ENCODE measurements around the gene DNAJA2.

DNAJA2 gene

GRCh38 chr16:46927273-46927672 is 46.2 kb downstream of the DNAJA2 start:
- no peak for DNase-seq (ENCODE audit: low spot score)

DNA sequence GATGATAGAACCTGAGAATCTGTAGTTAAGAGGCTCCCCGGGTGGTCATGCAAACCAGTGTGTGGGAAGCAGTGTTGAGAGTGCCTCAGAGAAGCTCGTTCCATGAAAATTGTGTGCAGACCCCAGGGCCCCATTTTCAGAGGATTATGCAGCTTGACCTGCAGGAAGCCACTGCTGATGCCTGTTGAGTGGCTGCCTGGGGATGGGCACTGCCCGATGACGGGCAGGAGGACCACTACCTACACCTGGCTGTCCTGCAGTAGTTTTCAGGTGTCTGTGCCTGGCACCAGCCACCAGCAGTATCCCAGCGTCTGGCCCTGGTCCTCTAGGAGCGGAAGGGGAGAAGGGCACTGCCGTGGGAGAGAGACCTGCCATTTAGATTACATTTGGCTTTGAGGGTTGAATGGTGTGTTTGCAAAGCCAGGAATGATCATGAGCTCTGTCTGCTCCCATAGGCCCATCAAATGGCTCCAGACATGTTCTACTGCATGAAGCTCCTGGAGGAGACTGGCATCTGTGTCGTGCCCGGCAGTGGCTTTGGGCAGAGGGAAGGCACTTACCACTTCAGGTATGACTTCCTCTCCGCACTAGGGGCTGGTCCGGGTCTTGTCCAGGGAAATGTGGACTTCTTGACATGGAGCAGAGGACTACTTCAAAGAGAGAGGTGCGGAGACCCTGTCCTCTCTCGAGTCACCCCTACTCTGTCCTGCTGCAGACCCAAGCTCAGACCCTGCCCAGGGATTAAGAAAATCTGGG is 46.8 kb downstream of the DNAJA2 start:
- no peak for DNase-seq (ENCODE audit: low spot score)

GRCh38 chr16:46924402-46924801 is 49.1 kb downstream of the DNAJA2 start:
- DNase-seq (ENCODE audit: low spot score) = no peak

GRCh38 chr16:46923513-46924295 is 49.8 kb downstream of the DNAJA2 start:
- no peak for DNase-seq (ENCODE audit: low spot score)

DNA sequence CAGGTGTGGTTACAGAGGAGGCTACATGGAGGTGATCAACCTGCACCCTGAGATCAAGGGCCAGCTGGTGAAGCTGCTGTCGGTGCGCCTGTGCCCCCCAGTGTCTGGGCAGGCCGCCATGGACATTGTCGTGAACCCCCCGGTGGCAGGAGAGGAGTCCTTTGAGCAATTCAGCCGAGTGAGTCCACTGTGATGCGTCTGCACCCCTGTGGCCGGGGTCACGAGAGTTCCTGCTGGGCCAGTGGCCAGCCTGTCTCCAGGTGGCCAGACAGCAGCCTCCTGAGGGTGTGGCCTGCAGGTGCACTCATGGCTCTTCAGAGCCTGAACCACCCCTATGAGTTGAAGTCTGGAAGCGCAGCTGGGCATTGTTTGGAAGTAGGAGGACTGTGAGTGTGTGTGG is 51.2 kb downstream of the DNAJA2 start:
- DNase-seq (ENCODE audit: low spot score) = no peak

- no peak for DNase-seq (ENCODE audit: low spot score)
These were observed 52.9 kb downstream of the DNAJA2 start for GRCh38 chr16:46920402-46921068.

DNA sequence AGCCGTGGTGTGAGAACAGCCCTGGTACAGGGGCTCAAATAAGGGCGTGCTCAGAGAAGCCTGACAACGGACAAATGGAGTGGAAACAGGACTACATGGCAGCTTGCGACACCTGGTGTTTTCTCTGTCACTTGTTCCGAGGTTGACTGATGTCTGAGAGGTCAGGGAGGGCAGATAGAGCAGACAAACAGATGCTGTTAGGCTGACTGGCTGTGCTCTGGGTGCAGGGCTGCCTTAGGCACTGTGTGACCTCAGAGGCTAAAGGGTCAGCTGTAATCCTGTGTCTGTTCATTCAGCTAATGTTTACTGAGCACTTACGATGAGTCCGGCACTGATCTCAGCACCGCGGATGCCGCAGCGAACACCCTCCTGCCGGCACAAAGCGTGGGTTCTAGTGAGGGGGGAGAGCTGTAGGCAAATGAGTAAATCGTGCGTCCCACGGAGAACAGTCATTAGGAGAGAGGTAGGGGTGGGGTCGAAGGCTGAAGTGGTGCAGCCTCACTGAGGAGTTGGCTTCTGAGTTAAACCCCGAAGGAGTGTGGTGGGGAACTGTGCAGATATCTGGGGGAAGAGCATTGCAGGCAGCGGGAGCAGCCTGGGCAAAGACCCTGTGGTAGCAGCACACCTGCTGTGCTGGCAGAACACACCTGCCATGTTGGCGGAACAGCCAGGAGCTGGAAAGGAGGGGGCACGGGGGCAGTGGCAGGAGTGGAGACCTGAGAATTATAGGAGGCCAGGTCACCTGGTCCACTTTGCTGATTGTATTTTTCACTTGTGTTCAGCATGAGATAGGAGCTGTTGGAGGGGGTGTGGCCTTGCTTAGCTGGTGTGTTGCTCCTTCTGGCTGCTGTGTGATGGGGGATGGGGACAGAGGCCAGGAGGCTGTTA is 54.3 kb downstream of the DNAJA2 start:
- DNase-seq (ENCODE audit: low spot score) = no peak

GRCh38 chr16:46918400-46918799 is 55.1 kb downstream of the DNAJA2 start:
- DNase-seq (ENCODE audit: low spot score) = no peak

GRCh38 chr16:46916980-46917379 is 56.5 kb downstream of the DNAJA2 start:
- DNase-seq (ENCODE audit: low spot score) = peak; percentile 74

GRCh38 chr16:46915483-46916025 is 57.9 kb downstream of the DNAJA2 start:
- no peak for DNase-seq (ENCODE audit: low spot score)

DNA sequence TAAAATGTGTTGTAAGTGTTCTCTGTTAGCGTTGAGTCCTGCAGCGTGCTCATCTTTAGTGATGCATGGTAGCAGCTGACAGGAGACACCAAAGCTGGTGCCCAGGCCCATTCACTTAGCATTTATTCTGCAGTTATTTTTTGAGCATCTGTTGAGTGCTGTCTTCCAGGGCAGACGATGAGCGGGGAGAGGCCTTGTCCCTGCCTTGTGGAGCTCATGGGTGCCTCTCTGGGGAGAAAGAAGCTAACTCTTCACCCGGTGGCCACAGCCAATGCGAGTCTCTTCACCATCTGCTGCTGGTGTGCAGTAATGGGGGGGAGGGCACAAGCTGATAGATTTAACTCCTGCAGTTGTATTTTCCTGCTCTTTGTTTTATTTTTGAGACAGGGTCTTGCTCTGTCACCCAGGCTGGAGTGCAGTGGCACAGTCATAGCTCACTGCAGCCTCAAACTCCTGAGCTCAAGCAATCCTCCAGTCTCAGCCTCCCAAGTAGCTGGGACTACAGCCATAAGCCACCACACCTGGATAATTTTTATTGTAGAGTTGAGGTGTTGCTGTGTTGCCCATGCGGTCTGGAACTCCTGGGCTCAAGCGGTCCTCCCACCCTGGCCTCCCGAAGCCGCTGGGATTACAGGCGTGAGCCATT is 58.8 kb downstream of the DNAJA2 start:
- no peak for DNase-seq (ENCODE audit: low spot score)

DNA sequence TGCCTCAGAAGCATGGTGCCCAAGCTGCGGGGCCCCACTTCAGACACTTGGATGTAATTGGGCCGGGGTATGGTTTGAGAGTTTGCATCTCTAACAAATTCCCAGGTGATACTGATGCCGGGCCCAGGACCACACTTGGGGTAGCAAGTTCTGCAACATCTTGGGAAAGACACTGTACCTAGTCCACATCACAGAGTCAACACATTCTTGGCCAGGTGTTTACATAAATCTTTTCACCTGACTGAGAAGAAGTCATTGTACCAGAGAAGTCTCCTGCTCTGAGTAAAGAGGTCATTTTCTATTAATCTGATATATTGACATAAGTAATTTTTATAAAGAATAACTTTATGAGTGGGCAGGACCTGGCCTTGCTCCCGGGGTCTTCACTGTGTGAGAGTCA is 61.8 kb downstream of the DNAJA2 start:
- no peak for DNase-seq (ENCODE audit: low spot score)

DNA sequence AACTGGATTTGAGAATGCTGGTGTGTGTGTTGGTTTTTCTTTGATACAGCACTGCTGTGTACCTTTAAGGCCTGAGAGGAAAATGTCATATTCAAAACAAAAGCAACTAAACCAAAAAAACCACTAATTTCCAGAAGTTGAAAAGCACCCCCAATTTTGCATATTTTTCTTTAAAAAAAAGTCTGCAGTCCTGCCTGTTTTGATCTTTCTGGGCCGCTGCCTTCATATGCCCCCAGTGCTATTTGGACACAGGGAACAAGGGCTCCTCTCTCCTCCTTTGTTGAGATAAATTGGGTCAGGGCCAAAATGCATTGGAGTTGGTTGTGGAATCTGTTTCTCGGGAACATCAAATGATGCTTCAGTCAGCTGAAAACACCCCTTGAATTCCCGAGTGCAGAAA is 62.4 kb downstream of the DNAJA2 start:
- DNase-seq (ENCODE audit: low spot score) = no peak

DNA sequence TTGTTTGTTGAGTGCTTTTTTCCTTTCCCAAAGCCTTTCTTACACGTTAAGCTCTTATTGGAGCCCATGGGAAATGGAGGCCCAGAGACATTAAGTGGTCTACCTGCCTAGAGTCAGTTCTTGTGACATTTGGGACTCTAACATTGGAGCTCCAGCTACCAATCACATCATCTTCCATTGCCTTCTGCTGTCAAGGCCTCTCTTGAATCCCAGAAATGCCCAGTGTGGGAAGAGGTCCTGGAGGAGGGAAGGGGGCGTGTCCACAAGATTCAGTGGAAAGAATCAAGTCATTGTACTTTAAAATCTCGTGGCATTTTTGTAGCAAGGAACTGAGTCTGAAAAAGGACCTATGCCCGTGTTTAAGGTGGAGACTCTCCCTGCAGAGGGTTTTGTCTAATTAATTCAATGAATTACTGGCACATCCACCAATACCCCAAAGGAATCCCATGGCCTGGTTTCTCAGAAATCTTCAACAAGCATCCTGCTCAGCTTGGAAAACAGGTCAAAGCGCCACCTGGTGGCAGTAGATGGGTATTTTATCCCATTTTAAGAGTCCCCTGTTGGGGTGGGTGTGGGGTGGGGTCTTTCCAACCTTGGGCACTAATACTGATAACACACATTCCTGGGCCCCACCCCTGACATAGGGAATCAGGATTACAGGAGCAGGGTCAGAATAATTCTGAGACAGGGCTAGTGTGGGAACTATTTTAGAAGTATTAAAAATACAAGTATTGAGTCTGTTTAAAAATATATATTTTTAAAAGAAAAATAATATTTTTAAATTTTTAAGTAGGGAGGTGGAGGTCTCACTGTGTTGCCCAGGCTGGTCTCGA is 64.7 kb downstream of the DNAJA2 start:
- peak; percentile 85 for DNase-seq (ENCODE audit: low spot score)

DNA sequence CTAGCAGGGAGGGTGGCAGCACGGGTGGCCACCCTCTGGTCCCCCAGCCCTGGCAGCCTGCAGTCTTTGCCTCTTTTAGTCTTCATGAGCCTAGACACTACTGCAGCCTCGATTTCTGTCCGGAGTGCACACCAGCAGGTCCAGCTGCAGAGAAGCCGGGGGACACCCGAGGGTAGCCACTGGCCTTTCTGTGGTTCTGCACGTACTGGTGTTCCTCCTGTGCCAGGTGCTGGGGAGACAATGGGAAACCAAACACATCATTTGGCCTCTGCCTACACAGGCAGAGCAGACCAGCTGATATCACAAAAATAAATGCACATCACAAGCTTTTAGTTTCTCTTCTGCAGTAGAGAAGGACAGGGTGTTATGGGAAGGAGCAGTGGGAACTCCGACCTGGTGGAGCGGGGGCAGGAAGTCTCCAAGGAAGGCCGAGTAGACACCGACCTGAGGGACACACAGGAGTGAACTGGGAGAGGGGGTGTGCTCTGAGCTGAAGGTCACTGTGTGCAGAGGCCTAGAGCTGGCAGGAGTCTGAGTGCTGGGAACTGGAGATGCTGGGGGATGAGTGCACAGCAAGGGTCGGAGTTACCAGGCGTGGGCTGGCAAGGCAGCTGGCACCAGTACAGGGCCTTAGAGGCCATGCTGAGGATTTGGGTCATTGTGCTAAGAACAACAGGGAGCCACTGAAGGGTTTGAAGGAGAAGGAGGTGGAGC is 66.3 kb downstream of the DNAJA2 start:
- DNase-seq (ENCODE audit: low spot score) = no peak

GRCh38 chr16:46906360-46907060 is 67.0 kb downstream of the DNAJA2 start:
- DNase-seq (ENCODE audit: low spot score) = no peak

All from iPS-NIHi11 (cell line).